ENCODE measurements around the gene RTF2. TPM values are rescaled to one million over a fixed set of nuclear protein-coding genes. Genes with fewer than 3 reads are reported as not detected.
"Not testable (repeated sequence)": the region's sequence is repeated elsewhere in the genome, so short reads cannot be mapped to it uniquely, and the experiment has no call there.

RTF2 gene
- polyA plus RNA-seq, 1 donor from 2014 or later, result 127 TPM

- not testable (repeated sequence) for H2AFZ ChIP-seq (ENCODE audit: low read depth, low read length); H3K9ac ChIP-seq (ENCODE audit: low read length); H4K20me1 ChIP-seq (ENCODE audit: insufficient read depth); H3K9me3 ChIP-seq (ENCODE audit: low read length); H3K4me2 ChIP-seq (ENCODE audit: low read length); H3F3A ChIP-seq (ENCODE audit: insufficient read depth, low read length, poor library complexity, severe bottlenecking); H3K27ac ChIP-seq (ENCODE audit: low read length); H3K4me3 ChIP-seq (ENCODE audit: low read length); H3K27me3 ChIP-seq (ENCODE audit: insufficient read depth, low read depth, low read length); H3K9me2 ChIP-seq (ENCODE audit: insufficient read depth, low read length); H3K79me2 ChIP-seq (replicated peaks; ENCODE audit: insufficient read depth, low read length); H3K36me3 ChIP-seq (ENCODE audit: insufficient read depth, low read length)
These were observed 56.0 kb downstream of the RTF2 start, which contains the start of gene FAM209A for GRCh38 chr20:56524444-56524843. Gene FAM209A, plus strand, starts transcription at chr20:56524744. Its CDS starts 65 bp downstream, at chr20:56524809.

- no peak overlapping the region for H3K27ac ChIP-seq (ENCODE audit: low read length)
- no peaks in the 10 kb centered on the region for H3K27me3 ChIP-seq (ENCODE audit: insufficient read depth, low read depth, low read length)
- H4K20me1 ChIP-seq (ENCODE audit: insufficient read depth), result no peaks in the 10 kb centered on the region
- no peaks in the 10 kb centered on the region for H3K36me3 ChIP-seq (ENCODE audit: insufficient read depth, low read length)
- H3K4me3 ChIP-seq (ENCODE audit: low read length), result no peak overlapping the region
- no peak overlapping the region for H2AFZ ChIP-seq (ENCODE audit: low read depth, low read length)
- no peaks in the 10 kb centered on the region for H3F3A ChIP-seq (ENCODE audit: insufficient read depth, low read length, poor library complexity, severe bottlenecking)
- H3K9ac ChIP-seq (ENCODE audit: low read length), result no peak overlapping the region
- no peak for TF ChIP-seq RAD21 (conservative IDR thresholded peaks at IDR 0.05)
- no peak for TF ChIP-seq SMC3 (conservative IDR thresholded peaks at IDR 0.05; ENCODE audit: poor library complexity)
- no peak for TF ChIP-seq REST (IDR thresholded peaks at IDR 0.05; ENCODE audit: borderline replicate concordance)
- no peak for TF ChIP-seq MXI1 (conservative IDR thresholded peaks at IDR 0.05; ENCODE audit: poor library complexity, severe bottlenecking)
- TF ChIP-seq EZH2 (IDR thresholded peaks at IDR 0.05; ENCODE audit: borderline replicate concordance, insufficient read depth, low read length, poor library complexity, severe bottlenecking), result no peak
- no peak for TF ChIP-seq TAF1 (IDR thresholded peaks at IDR 0.05; ENCODE audit: low read depth)
- TF ChIP-seq CTCF (IDR thresholded peaks at IDR 0.05; ENCODE audit: poor library complexity, severe bottlenecking), result no peak
- TF ChIP-seq POLR2AphosphoS5 (IDR thresholded peaks at IDR 0.05), result no peak
- H3K9me3 ChIP-seq (ENCODE audit: low read length), result no peaks in the 10 kb centered on the region
- no peaks in the 10 kb centered on the region for H3K9me2 ChIP-seq (ENCODE audit: insufficient read depth, low read length)
- no peaks in the 10 kb centered on the region for H3K79me2 ChIP-seq (replicated peaks; ENCODE audit: insufficient read depth, low read length)
- no peak overlapping the region for H3K4me2 ChIP-seq (ENCODE audit: low read length)
These were observed 59.1 kb downstream of the RTF2 start for GRCh38 chr20:56527521-56527920.

GRCh38 chr20:56532946-56533345 lies 64.5 kb downstream of the RTF2 start, which contains the start of gene FAM209B:
Gene FAM209B, plus strand, starts transcription at chr20:56533246. Its CDS starts 96 bp downstream, at chr20:56533342.
- not testable (repeated sequence) for H3K9me3 ChIP-seq (ENCODE audit: low read length); H3K9ac ChIP-seq (ENCODE audit: low read length); H3K79me2 ChIP-seq (replicated peaks; ENCODE audit: insufficient read depth, low read length); H2AFZ ChIP-seq (ENCODE audit: low read depth, low read length); H4K20me1 ChIP-seq (ENCODE audit: insufficient read depth); H3K27me3 ChIP-seq (ENCODE audit: insufficient read depth, low read depth, low read length); H3K27ac ChIP-seq (ENCODE audit: low read length); H3F3A ChIP-seq (ENCODE audit: insufficient read depth, low read length, poor library complexity, severe bottlenecking); H3K4me2 ChIP-seq (ENCODE audit: low read length); H3K9me2 ChIP-seq (ENCODE audit: insufficient read depth, low read length); H3K36me3 ChIP-seq (ENCODE audit: insufficient read depth, low read length); H3K4me3 ChIP-seq (ENCODE audit: low read length)
